IMR-90 (cell line): ENCODE results near the gene KIRREL1. TPM values are rescaled to one million over a fixed set of nuclear protein-coding genes. Genes with fewer than 3 reads are reported as not detected.

Experiments
- ATAC-seq: fragments of 200-7000 bp; cut with Tn5 transposase; 2 replicates; pipeline ENCODE4 v1.9.1; 2020; ENCODE audit warnings: low read depth, mild to moderate bottlenecking, moderate library complexity
- BruUV-seq: library from RNA; stranded (reverse); fragments of 400-500 nt; replicated peaks from 2 replicates; lab custom pipeline; 2021; lab: Mats Ljungman, UMichigan
- CTCF ChIA-PET: fragments of 300-600 bp; formaldehyde crosslinking; extraction: SDS; loops from one replicate; lab custom pipeline; 2021; ENCODE audit warnings: antibody characterized with exemption; lab: Yijun Ruan, JAX
- POLR2A ChIA-PET: fragments of 300-600 bp; sonication (Branson Sonifier 250); formaldehyde crosslinking; loops from one replicate; lab custom pipeline; 2022; ENCODE audit warnings: antibody characterized with exemption; ENCODE audit not compliant: unreplicated experiment; lab: Charles Lee
- DNase-seq: peaks from one replicate; pipeline ENCODE4 v3.0.0; 2013
- H2AFZ ChIP-seq: replicated peaks from 2 replicates; pipeline ENCODE3; 2013; ENCODE audit warnings: low read length, mild to moderate bottlenecking; ENCODE audit not compliant: poor library complexity
- H2AK5ac ChIP-seq: 2 replicates; pipeline ENCODE4 v1.6.1; 2013; ENCODE audit warnings: low read depth, low read length, inconsistent platforms
- H2AK9ac ChIP-seq: replicated peaks from 2 replicates; pipeline ENCODE3; 2013; ENCODE audit warnings: mild to moderate bottlenecking, low read depth, low read length, moderate library complexity; ENCODE audit not compliant: poor library complexity
- H2BK120ac ChIP-seq: 2 replicates; pipeline ENCODE4 v1.6.1; 2013; ENCODE audit warnings: low read depth, low read length, inconsistent platforms
- H2BK15ac ChIP-seq: 3 replicates; pipeline ENCODE4 v1.6.1; 2013; ENCODE audit warnings: low read depth, low read length, inconsistent platforms
- H2BK20ac ChIP-seq: 2 replicates; pipeline ENCODE4 v1.6.1; 2013; ENCODE audit warnings: low read depth, mild to moderate bottlenecking, inconsistent platforms, low read length, moderate library complexity
- H2BK5ac ChIP-seq: 2 replicates; pipeline ENCODE4 v1.6.1; 2013; ENCODE audit warnings: mild to moderate bottlenecking, low read depth, low read length, inconsistent platforms; ENCODE audit not compliant: poor library complexity, severe bottlenecking
- H3K14ac ChIP-seq: replicated peaks from 2 replicates; pipeline ENCODE4 v1.6.1; 2013; ENCODE audit warnings: low read depth, low read length, inconsistent platforms
- H3K18ac ChIP-seq: 2 replicates; pipeline ENCODE4 v1.6.1; 2013; ENCODE audit warnings: low read depth, low read length, control low read depth
- H3K23ac ChIP-seq: 2 replicates; pipeline ENCODE4 v1.6.1; 2013; ENCODE audit warnings: low read depth, low read length, inconsistent platforms
- H3K27ac ChIP-seq: 2 replicates; pipeline ENCODE4 v1.5.1; 2013; ENCODE audit warnings: mild to moderate bottlenecking, control low read depth, low read length; ENCODE audit not compliant: insufficient read depth
- H3K27me3 ChIP-seq: 2 replicates; pipeline ENCODE4 v1.6.1; 2013; ENCODE audit warnings: low read length; ENCODE audit not compliant: control insufficient read depth, insufficient read depth
- H3K36me3 ChIP-seq: 2 replicates; pipeline ENCODE4 v1.6.1; 2013; ENCODE audit warnings: low read length, mixed read lengths; ENCODE audit not compliant: control insufficient read depth, insufficient read depth
- H3K4ac ChIP-seq: 2 replicates; pipeline ENCODE4 v1.6.1; 2013; ENCODE audit warnings: low read depth, low read length, inconsistent platforms
- H3K4me1 ChIP-seq: 2 replicates; pipeline ENCODE4 v1.6.1; 2013; ENCODE audit warnings: low read length, mixed read lengths; ENCODE audit not compliant: control insufficient read depth, insufficient read depth
- H3K4me2 ChIP-seq: 2 replicates; pipeline ENCODE4 v1.6.1; 2013; ENCODE audit warnings: low read depth, mild to moderate bottlenecking, control low read depth, low read length, moderate library complexity
- H3K4me3 ChIP-seq: 2 replicates; pipeline ENCODE4 v1.5.1; 2013; ENCODE audit warnings: low read depth, mild to moderate bottlenecking, control low read depth, low read length, moderate library complexity; ENCODE audit not compliant: insufficient read depth
- H3K56ac ChIP-seq: 2 replicates; pipeline ENCODE4 v1.6.1; 2013; ENCODE audit warnings: low read length, inconsistent platforms; ENCODE audit not compliant: insufficient read depth; ENCODE audit errors: extremely low read depth
- H3K79me1 ChIP-seq, 2 experiments: 2 replicates each; pipeline ENCODE4 v1.6.1; 2013; ENCODE audit warnings: low read length in 2 of 2, inconsistent platforms in 1 of 2, low read depth in 1 of 2
- H3K9ac ChIP-seq: 2 replicates; pipeline ENCODE4 v1.6.1; 2013; ENCODE audit warnings: low read depth, low read length, control low read depth
- H3K9me1 ChIP-seq: 2 replicates; pipeline ENCODE4 v1.6.1; 2013; ENCODE audit warnings: low read length, inconsistent platforms; ENCODE audit not compliant: insufficient read depth
- H3K9me3 ChIP-seq: 2 replicates; pipeline ENCODE4 v1.6.1; 2013; ENCODE audit warnings: low read length; ENCODE audit not compliant: control insufficient read depth, insufficient read depth
- H4K20me1 ChIP-seq: 2 replicates; pipeline ENCODE4 v1.6.1; 2013; ENCODE audit warnings: low read length, inconsistent platforms; ENCODE audit not compliant: insufficient read depth
- H4K5ac ChIP-seq: 2 replicates; pipeline ENCODE4 v1.6.1; 2013; ENCODE audit warnings: mild to moderate bottlenecking, low read depth, low read length, control low read depth
- H4K8ac ChIP-seq, 2 experiments: 2 replicates each; pipeline ENCODE4 v1.6.1; 2013; ENCODE audit warnings: low read depth in 2 of 2, low read length in 2 of 2, control low read depth in 1 of 2, inconsistent platforms in 1 of 2
- H4K91ac ChIP-seq: 2 replicates; pipeline ENCODE4 v1.6.1; 2013; ENCODE audit warnings: low read depth, low read length, inconsistent platforms; ENCODE audit not compliant: insufficient read depth
- BHLHE40 ChIP-seq: fragments of 150-350 bp; IDR thresholded peaks from 2 replicates; pipeline ENCODE4 v1.6.1; 2016; ENCODE audit warnings: mild to moderate bottlenecking, low read depth, low read length
- CEBPB ChIP-seq: IDR thresholded peaks from 2 replicates; pipeline ENCODE4 v1.6.1; 2012; ENCODE audit warnings: low read depth, low read length, improper control_type of control experiment
- CTCF ChIP-seq: conservative IDR thresholded peaks from 2 replicates; pipeline ENCODE4 v1.5.1; 2012; ENCODE audit warnings: mild to moderate bottlenecking, low read depth, low read length, improper control_type of control experiment
- FOS ChIP-seq: fragments of 150-350 bp; IDR thresholded peaks from 2 replicates; pipeline ENCODE4 v1.6.1; 2016; ENCODE audit warnings: low read depth, low read length
- MAFK ChIP-seq: IDR thresholded peaks from 2 replicates; pipeline ENCODE4 v1.6.1; 2012; ENCODE audit warnings: low read depth, low read length, improper control_type of control experiment
- MAZ ChIP-seq: IDR thresholded peaks from 2 replicates; pipeline ENCODE4 v1.6.1; 2012; ENCODE audit warnings: low read depth, mild to moderate bottlenecking, low read length, improper control_type of control experiment, moderate library complexity, borderline replicate concordance
- MXI1 ChIP-seq: IDR thresholded peaks from 2 replicates; pipeline ENCODE4 v1.6.1; 2012; ENCODE audit warnings: low read depth, mild to moderate bottlenecking, low read length, moderate library complexity, borderline replicate concordance
- RAD21 ChIP-seq: IDR thresholded peaks from 2 replicates; pipeline ENCODE4 v1.6.1; 2012; ENCODE audit warnings: low read length, improper control_type of control experiment
- RCOR1 ChIP-seq: IDR thresholded peaks from 2 replicates; pipeline ENCODE4 v1.6.1; 2012; ENCODE audit warnings: mild to moderate bottlenecking, low read length, improper control_type of control experiment; ENCODE audit not compliant: insufficient replicate concordance
- SMC3 ChIP-seq: fragments of 150-350 bp; IDR thresholded peaks from 2 replicates; pipeline ENCODE4 v1.6.1; 2016; ENCODE audit warnings: low read depth, mild to moderate bottlenecking, antibody characterized with exemption, low read length, moderate library complexity
- WGBS, 2 experiments: methylation state at CpG; one replicate each; pipeline versions ENCODE4 v1.1.5 to v1.1.7; 2013; ENCODE audit warnings: missing lambda C conversion rate in 2 of 2; ENCODE audit not compliant: insufficient read length in 1 of 2; ENCODE audit errors: extremely low coverage in 2 of 2; 5-methylcytosine and 5-hydroxymethylcytosine counted together
- dilution Hi-C: fragments of 300-500 bp; cut with HindIII; formaldehyde crosslinking; loops from one replicate; pipeline ENCODE4 v1.14.3; 2018; ENCODE audit warnings: low sequenced_read_pairs; ENCODE audit not compliant: unreplicated experiment
- in situ Hi-C: fragments of 300-500 bp; cut with MboI; formaldehyde crosslinking; loops from 3 replicates; pipeline ENCODE4 v1.14.3; 2019; ENCODE audit warnings: low sequenced_read_pairs, inconsistent platforms, mixed read lengths
- intact Hi-C: fragments of 100-400 bp; cut with micrococcal nuclease; formaldehyde crosslinking; loops from 2 replicates; pipeline ENCODE4 v1.10.0; 2022
- polyA plus RNA-seq, 3 experiments: library from polyadenylated mRNA; depleted of rRNA; stranded (reverse); fragments of >200 nt; gene quantifications; 2 replicates each; pipeline ENCODE4 v1.2.3, GENCODE V29; 2012; ENCODE audit warnings: low replicate concordance in 1 of 3
- total RNA-seq: library from RNA; depleted of rRNA; stranded (reverse); fragments of >200 nt; gene quantifications from 2 replicates; pipeline ENCODE4 v1.2.3, GENCODE V29; 2012
- TF ChIP-seq, protein P1 (sequence below): fragments of 150-350 bp; IDR thresholded peaks from 2 replicates; pipeline ENCODE4 v1.6.1; 2017; ENCODE audit warnings: mild to moderate bottlenecking, antibody characterized with exemption, low read length, low read depth

Gene KIRREL1
- total and polyA plus RNA-seq, 2 of the 4 experiments (the other 2 are of a cell fraction), result 58.1 to 64.7 TPM

DNA sequence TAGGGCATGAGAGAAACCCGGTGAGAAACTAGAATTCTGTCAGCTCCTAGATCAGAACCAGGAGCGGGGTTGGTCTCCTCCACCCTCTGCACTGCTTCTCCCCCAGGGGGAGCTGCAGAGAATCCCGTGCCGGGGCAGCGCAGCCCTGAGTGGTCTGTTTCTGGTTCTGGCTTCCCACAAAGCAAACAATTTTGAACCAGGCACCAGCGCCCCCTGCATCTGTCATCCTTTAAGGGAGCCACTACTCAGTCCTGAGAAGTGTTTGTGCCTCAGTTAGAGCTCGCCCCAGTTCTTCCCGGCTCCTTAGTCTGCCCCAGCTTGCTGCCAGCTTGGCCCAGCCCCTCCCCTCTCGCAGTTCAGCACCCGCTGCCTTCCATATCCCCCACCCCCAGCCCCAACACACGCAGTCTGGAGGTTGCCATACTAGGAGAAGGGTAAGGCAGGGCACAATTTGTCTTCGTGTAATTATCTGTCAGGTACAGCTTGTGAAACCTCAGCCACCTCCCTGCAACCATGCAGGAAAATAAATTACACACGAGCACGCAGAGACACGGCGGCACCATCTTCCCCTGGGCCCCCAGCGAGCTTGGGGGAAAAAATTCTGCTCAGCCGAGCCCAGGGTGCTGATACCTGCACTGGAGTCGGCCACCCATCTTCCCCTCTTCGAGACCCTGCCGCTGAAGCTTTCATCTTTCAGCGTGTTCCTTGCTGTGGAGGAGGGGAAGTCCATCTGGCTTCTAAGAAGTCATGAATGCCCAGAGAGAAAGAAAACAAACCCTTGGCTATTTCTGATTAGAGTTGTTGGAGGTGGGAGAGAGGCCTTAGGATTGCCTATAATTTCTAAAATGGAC lies 124.6 kb downstream of the KIRREL1 start:
- H3K9me3 ChIP-seq, result no peaks in the 10 kb centered on the region
- H3K9ac ChIP-seq, result no peak overlapping the region
- H3K4me2 ChIP-seq, result peak overlapping the region; percentile 72
- no peaks in the 10 kb centered on the region for H3K79me1 ChIP-seq
- intact Hi-C loops (no loop called here), dilution Hi-C loops (no loop called here), in situ Hi-C loops (no loop called here)
- BruUV-seq, result no TSS peak
- no peak overlapping the region for H3K27ac ChIP-seq
- 0% methylated on average over 4 of the region's 22 CpGs; no CpG with 5 or more reads in 1 of the 2 experiments for whole genome bisulfite sequencing, 2 experiments
- no peaks in the 10 kb centered on the region for H3K36me3 ChIP-seq
- H3K23ac ChIP-seq, result no peak overlapping the region
- H2AK5ac ChIP-seq, result no peak overlapping the region
- no peak overlapping the region for H2BK5ac ChIP-seq
- H2BK15ac ChIP-seq, result no peak overlapping the region
- H3K4me3 ChIP-seq, result peak overlapping the region; percentile 7
- H3K56ac ChIP-seq, result no peak overlapping the region
- no peak overlapping the region for H2BK120ac ChIP-seq
- H2BK20ac ChIP-seq, result no peak overlapping the region
- H4K5ac ChIP-seq, result no peak overlapping the region
- no peak overlapping the region for H3K14ac ChIP-seq
- H3K4ac ChIP-seq, result no peak overlapping the region
- H3K18ac ChIP-seq, result no peak overlapping the region
- no peaks in the 10 kb centered on the region for H4K20me1 ChIP-seq
- ATAC-seq (peak; percentile 78), DNase-seq (peak; percentile 34)
- peaks cover 37% of the 10 kb centered on the region for H3K27me3 ChIP-seq
- H4K91ac ChIP-seq, result no peak overlapping the region
- TF ChIP-seq RAD21 (peak; percentile 34), RCOR1 (no peak), BHLHE40 (peak; percentile 91), MAZ (peak; percentile 38; the same call in 1 of the 2 replicates), CEBPB (no peak), FOS (no peak), SMC3 (peak; percentile 17; the same call in 1 of the 2 replicates), MXI1 (no peak), MAFK (no peak), CTCF (peak; percentile 59)
- TF ChIP-seq, protein P1, sequence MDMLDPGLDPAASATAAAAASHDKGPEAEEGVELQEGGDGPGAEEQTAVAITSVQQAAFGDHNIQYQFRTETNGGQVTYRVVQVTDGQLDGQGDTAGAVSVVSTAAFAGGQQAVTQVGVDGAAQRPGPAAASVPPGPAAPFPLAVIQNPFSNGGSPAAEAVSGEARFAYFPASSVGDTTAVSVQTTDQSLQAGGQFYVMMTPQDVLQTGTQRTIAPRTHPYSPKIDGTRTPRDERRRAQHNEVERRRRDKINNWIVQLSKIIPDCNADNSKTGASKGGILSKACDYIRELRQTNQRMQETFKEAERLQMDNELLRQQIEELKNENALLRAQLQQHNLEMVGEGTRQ, result no peak
- H4K8ac ChIP-seq, result no peak overlapping the region
- H3K9me1 ChIP-seq, result no peaks in the 10 kb centered on the region
- CTCF ChIA-PET, result interaction anchor here (0.6 to 5.8 kb wide), 11 partner anchors 9 to 935 kb away, joined by 3 to 47 read pairs (median 5); no protein-coding TSS in a partner anchor
- H3K4me1 ChIP-seq, result no peaks in the 10 kb centered on the region; the same call in 1 of the 2 replicates
- peak overlapping the region; percentile 76 for H2AFZ ChIP-seq
- POLR2A ChIA-PET, result no interaction called here
- no peak overlapping the region for H2AK9ac ChIP-seq
